K562 (cell line): Measurements from ENCODE around the gene CDC37. TPM values are rescaled to one million over a fixed set of nuclear protein-coding genes. Genes with fewer than 3 reads are reported as not detected.

Experiments
- BACH1 ChIP-seq: fragments of 200-800 bp; sonication (Bioruptor generic); IDR thresholded peaks from 2 replicates; pipeline ENCODE4 v1.6.1; 2016; ENCODE audit warnings: missing genetic modification characterization, missing compliant biosample characterization
- HIVEP1 ChIP-seq: fragments of 250-450 bp; sonication (Bioruptor Pico); IDR thresholded peaks from 2 replicates; pipeline ENCODE4 v1.4.0; 2020; ENCODE audit warnings: mild to moderate bottlenecking
- KAT7 ChIP-seq: sonication (generic); formaldehyde crosslinking; IDR thresholded peaks from 2 replicates; pipeline ENCODE4 v1.8.0; 2022; ENCODE audit warnings: missing genetic modification reagents, mild to moderate bottlenecking, borderline replicate concordance
- LEF1 ChIP-seq: fragments of 450-650 bp; IDR thresholded peaks from 2 replicates; pipeline ENCODE4 v1.6.1; 2016; ENCODE audit warnings: mild to moderate bottlenecking
- MCM5 ChIP-seq: fragments of 450-650 bp; IDR thresholded peaks from 2 replicates; pipeline ENCODE4 v1.6.1; 2016; ENCODE audit warnings: low read depth
- NR3C1 ChIP-seq: sonication (generic); formaldehyde crosslinking; IDR thresholded peaks from 2 replicates; pipeline ENCODE4 v1.8.1; 2022; ENCODE audit warnings: missing genetic modification reagents
- RBFOX2 ChIP-seq: fragments of 200-400 bp; formaldehyde crosslinking; IDR thresholded peaks from 2 replicates; pipeline ENCODE4 v1.6.1; 2017; ENCODE audit warnings: low read depth, mild to moderate bottlenecking, low read length, moderate library complexity
- RERE ChIP-seq: sonication (generic); formaldehyde crosslinking; IDR thresholded peaks from 2 replicates; pipeline ENCODE4 v1.8.0; 2023; ENCODE audit warnings: missing genetic modification reagents, mild to moderate bottlenecking, borderline replicate concordance
- SMAD3 ChIP-seq: fragments of 450-650 bp; formaldehyde crosslinking; conservative IDR thresholded peaks from 2 replicates; pipeline ENCODE4 v1.4.0; 2020; ENCODE audit warnings: mild to moderate bottlenecking
- SREBF2 ChIP-seq: sonication (generic); formaldehyde crosslinking; IDR thresholded peaks from 2 replicates; pipeline ENCODE4 v1.4.0; 2020; ENCODE audit warnings: mild to moderate bottlenecking, missing genetic modification reagents
- TSHZ1 ChIP-seq: fragments of 250-450 bp; sonication (Bioruptor Pico); IDR thresholded peaks from 2 replicates; pipeline ENCODE4 v1.4.0; 2020; ENCODE audit warnings: mild to moderate bottlenecking, moderate library complexity
- XRCC3 ChIP-seq: fragments of 450-650 bp; IDR thresholded peaks from 2 replicates; pipeline ENCODE4 v1.6.1; 2017; ENCODE audit warnings: mild to moderate bottlenecking, moderate library complexity
- ZBTB9 ChIP-seq: fragments of 450-650 bp; formaldehyde crosslinking; IDR thresholded peaks from 2 replicates; pipeline ENCODE4 v1.4.0; 2020; ENCODE audit warnings: mild to moderate bottlenecking, moderate library complexity
- ZFP36 ChIP-seq: fragments of 150-350 bp; IDR thresholded peaks from 2 replicates; pipeline ENCODE4 v1.6.1; 2018; ENCODE audit warnings: low read length, low read depth; ENCODE audit not compliant: partially characterized antibody
- ZNF212 ChIP-seq: fragments of 450-650 bp; formaldehyde crosslinking; IDR thresholded peaks from 2 replicates; pipeline ENCODE4 v1.4.0; 2020; ENCODE audit warnings: mild to moderate bottlenecking
- ZNF316 ChIP-seq: fragments of 450-650 bp; IDR thresholded peaks from 2 replicates; pipeline ENCODE4 v1.6.1; 2016
- ZNF384 ChIP-seq: IDR thresholded peaks from 2 replicates; pipeline ENCODE4 v1.6.1; 2012; ENCODE audit warnings: low read depth, low read length, improper control_type of control experiment
- ZNF764 ChIP-seq: fragments of 250-450 bp; sonication (Bioruptor Pico); IDR thresholded peaks from 2 replicates; pipeline ENCODE4 v1.4.0; 2020; ENCODE audit warnings: low read depth, mild to moderate bottlenecking, moderate library complexity
- polyA plus RNA-seq, 8 experiments: library from polyadenylated mRNA; depleted of rRNA in 4 of 8; stranded (reverse) in 5 of 8; unstranded in 3 of 8; fragments of >200 nt; fragmentation: Nextera tagmentation in 2 of 8; fragmentation: Illumina TruSeq in 1 of 8; extraction: Ambion mirVana in 2 of 8; extraction: Trizol in 1 of 8; gene quantifications; 2 replicates each; pipeline versions ENCODE4 v1.2.1 to v1.2.3, GENCODE V29; 2011 to 2014; ENCODE audit warnings: inconsistent platforms in 1 of 8, missing spikeins in 1 of 8
- total RNA-seq, 7 experiments: library from RNA; depleted of rRNA in 6 of 7; stranded (reverse); fragments of >200 nt in 6 of 7; fragmentation: Illumina TruSeq in 2 of 7; extraction: Trizol in 2 of 7; gene quantifications; 2 replicates each; pipeline versions ENCODE4 v1.2.1 to v1.2.3, GENCODE V29; 2011 to 2021; ENCODE audit warnings: low replicate concordance in 1 of 7

CDC37 gene
- total and polyA plus RNA-seq, 9 of the 15 experiments (the other 6 are each of a cell fraction or from before 2014, with no cell fraction given) = 6.6 to 538 (median 227) TPM

- TF ChIP-seq TSHZ1 (CRISPR knock-in tag) = no peak
- TF ChIP-seq SREBF2 = 0 out of 2 replicates have a peak, but pooled peaks have one; percentile 26
- TF ChIP-seq ZBTB9 (CRISPR knock-in tag) = peak; percentile 94; the same call in 1 of the 2 replicates
- TF ChIP-seq MCM5 = no peak
- TF ChIP-seq RERE (CRISPR knock-in tag) = no peak
- no peak for TF ChIP-seq ZNF764 (CRISPR knock-in tag)
- peak; percentile 98 for TF ChIP-seq HIVEP1
- 0 out of 2 replicates have a peak, but pooled peaks have one; percentile 52 for TF ChIP-seq ZNF212 (CRISPR knock-in tag)
- TF ChIP-seq LEF1 = peak; percentile 49; the same call in 1 of the 2 replicates
- peak; percentile 67; the same call in 1 of the 2 replicates for TF ChIP-seq SMAD3
- no peak; the same call in 1 of the 2 replicates for TF ChIP-seq XRCC3
- peak; percentile 75 for TF ChIP-seq ZNF384
- TF ChIP-seq RBFOX2 = peak; percentile 83
- peak; percentile 1; the same call in 1 of the 2 replicates for TF ChIP-seq BACH1 (tag)
- TF ChIP-seq ZFP36 = peak; percentile 26
- TF ChIP-seq KAT7 = peak; percentile 99; the same call in 1 of the 2 replicates
- TF ChIP-seq NR3C1 (CRISPR knock-in tag) = no peak
- TF ChIP-seq ZNF316 = no peak
Measured at GRCh38 chr19:10416380-10417257, 13.3 kb upstream of the CDC37 start (continued).
